Endothelial cell of umbilical vein (primary cell): ENCODE data around the gene NUDT8. TPM values are rescaled to one million over a fixed set of nuclear protein-coding genes. Genes with fewer than 3 reads are reported as not detected.
A peak's percentile ranks its signal among the peaks of the same experiment; 100 is the strongest.

Experiments
- BruUV-seq: library from RNA; stranded (reverse); fragments of 400-500 nt; replicated peaks from 2 replicates; lab custom pipeline; 2021; lab: Mats Ljungman, UMichigan
- CTCF ChIA-PET: fragments of 300-600, 350-600 bp; sonication (Branson Sonifier 250); formaldehyde crosslinking; loops from one replicate; lab custom pipeline; 2021; ENCODE audit warnings: antibody characterized with exemption, inconsistent platforms; lab: Charles Lee
- POLR2A ChIA-PET: fragments of 300-600, 350-600 bp; sonication (Branson Sonifier 250); formaldehyde crosslinking; loops from one replicate; lab custom pipeline; 2021; ENCODE audit warnings: antibody characterized with exemption, inconsistent platforms; lab: Charles Lee
- DNase-seq: peaks from one replicate; pipeline ENCODE4 v3.0.0-alpha.2; 2011; ENCODE audit warnings: low read depth, low spot score
- FAIRE-seq: peaks from 2 replicates; lab custom pipeline; 2011; peaks lifted over from hg19 to GRCh38; lab: Jason Lieb, UNC
- H2AFZ ChIP-seq: 2 replicates; pipeline ENCODE4 v1.6.0; 2012; ENCODE audit warnings: low read depth, low read length, control low read depth, inconsistent platforms
- H3K27ac ChIP-seq: 2 replicates; pipeline ENCODE4 v1.5.1; 2011; ENCODE audit warnings: low read depth, mild to moderate bottlenecking, control low read depth, low read length, moderate library complexity; ENCODE audit not compliant: insufficient read depth
- H3K27me3 ChIP-seq, 2 experiments: 2 replicates each; pipeline versions ENCODE4 v1.6.0 to v1.6.1; 2011; ENCODE audit warnings: low read length in 2 of 2, mixed read lengths in 1 of 2; ENCODE audit not compliant: control insufficient read depth in 2 of 2, insufficient read depth in 2 of 2
- H3K36me3 ChIP-seq, 2 experiments: 2 replicates in 1 of 2; 3 replicates in 1 of 2; pipeline ENCODE4 v1.5.1; 2011; ENCODE audit warnings: low read length in 2 of 2, mild to moderate bottlenecking in 1 of 2, moderate library complexity in 1 of 2; ENCODE audit not compliant: control insufficient read depth in 2 of 2, insufficient read depth in 2 of 2; ENCODE audit errors: extremely low read depth in 1 of 2
- H3K4me1 ChIP-seq: 3 replicates; pipeline ENCODE4 v1.5.1; 2011; ENCODE audit warnings: mild to moderate bottlenecking, low read length; ENCODE audit not compliant: control insufficient read depth, insufficient read depth; ENCODE audit errors: extremely low read depth
- H3K4me2 ChIP-seq: 2 replicates; pipeline ENCODE4 v1.6.1; 2011; ENCODE audit warnings: low read length, control low read depth, mixed read lengths; ENCODE audit not compliant: insufficient read depth
- H3K4me3 ChIP-seq, 3 experiments: fragments of 200-600 bp in 1 of 3; sonication (generic), shearing (Covaris generic) in 1 of 3; replicated peaks in 1 of 3; 2 replicates each; pipeline ENCODE4 v1.5.1; 2011 to 2016; ENCODE audit warnings: control low read depth in 3 of 3, low read length in 3 of 3, mild to moderate bottlenecking in 2 of 3, inconsistent platforms in 1 of 3, low read depth in 1 of 3, moderate library complexity in 1 of 3; ENCODE audit not compliant: insufficient read depth in 1 of 3
- H3K79me2 ChIP-seq: 2 replicates; pipeline ENCODE4 v1.6.0; 2012; ENCODE audit warnings: low read length, inconsistent platforms; ENCODE audit not compliant: control insufficient read depth, insufficient read depth
- H3K9ac ChIP-seq: replicated peaks from 2 replicates; pipeline ENCODE3; 2011; ENCODE audit warnings: low read length, control low read depth; ENCODE audit not compliant: insufficient read depth; ENCODE audit errors: extremely low read depth
- H3K9me1 ChIP-seq: replicated peaks from 3 replicates; pipeline ENCODE4 v1.6.0; 2011; ENCODE audit warnings: mild to moderate bottlenecking, low read length; ENCODE audit not compliant: control insufficient read depth, insufficient read depth; ENCODE audit errors: extremely low read depth
- H3K9me3 ChIP-seq: replicated peaks from 2 replicates; pipeline ENCODE4 v1.5.1; 2012; ENCODE audit warnings: low read length, inconsistent platforms; ENCODE audit not compliant: control insufficient read depth, insufficient read depth
- H4K20me1 ChIP-seq: replicated peaks from 2 replicates; pipeline ENCODE3; 2011; ENCODE audit warnings: mild to moderate bottlenecking, low read length; ENCODE audit not compliant: control insufficient read depth, insufficient read depth; ENCODE audit errors: extremely low read depth
- EZH2 ChIP-seq: IDR thresholded peaks from 2 replicates; pipeline ENCODE4 v1.6.1; 2012; ENCODE audit warnings: borderline replicate concordance, low read depth, mild to moderate bottlenecking, moderate library complexity, low read length, inconsistent platforms; ENCODE audit not compliant: severe bottlenecking
- GATA2 ChIP-seq: IDR thresholded peaks from 2 replicates; pipeline ENCODE4 v1.7.0; 2011; ENCODE audit warnings: low read depth, mild to moderate bottlenecking, moderate library complexity, mixed read lengths, low read length; ENCODE audit not compliant: insufficient read length, insufficient read depth
- JUN ChIP-seq: IDR thresholded peaks from 2 replicates; pipeline ENCODE4 v1.6.1; 2011; ENCODE audit warnings: borderline replicate concordance, low read depth; ENCODE audit not compliant: insufficient read length, insufficient read depth
- MAX ChIP-seq: IDR thresholded peaks from 2 replicates; pipeline ENCODE4 v1.6.1; 2011; ENCODE audit not compliant: insufficient read depth, insufficient read length
- MYC ChIP-seq: IDR thresholded peaks from one replicate; pipeline ENCODE4 v1.6.1; 2011; ENCODE audit warnings: mild to moderate bottlenecking, low read depth, low read length
- POLR2A ChIP-seq: IDR thresholded peaks from 2 replicates; pipeline ENCODE4 v1.6.1; 2012; ENCODE audit warnings: low read depth, mild to moderate bottlenecking, control low read depth, low read length
- POLR2AphosphoS5 ChIP-seq: IDR thresholded peaks from 2 replicates; pipeline ENCODE4 v1.6.1; 2012; ENCODE audit warnings: low read depth, mild to moderate bottlenecking, control low read depth, low read length, moderate library complexity; ENCODE audit not compliant: insufficient read depth
- dilution Hi-C: fragments of 300-500 bp; cut with MboI; formaldehyde crosslinking; loops from one replicate; pipeline ENCODE4 v1.15.0; 2019; ENCODE audit warnings: low sequenced_read_pairs; ENCODE audit not compliant: extremely low pct_ligation_motif_present
- intact Hi-C: fragments of 100-400 bp; cut with micrococcal nuclease; formaldehyde crosslinking; loops from one replicate; pipeline ENCODE4 v1.10.0; 2022
- polyA plus RNA-seq, 4 experiments: library from polyadenylated mRNA; depleted of rRNA in 3 of 4; stranded (reverse) in 3 of 4; unstranded in 1 of 4; fragments of >200 nt; gene quantifications; 2 replicates each; pipeline versions ENCODE4 v1.2.1 to v1.2.3, GENCODE V29; 2011 to 2012; ENCODE audit warnings: missing spikeins in 1 of 4
- total RNA-seq: library from RNA; stranded (reverse); gene quantifications from 2 replicates; pipeline ENCODE4 v1.2.3, GENCODE V29; 2021

Gene NUDT8
- total and polyA plus RNA-seq, 2 donors (not counting 3 experiments of a cell fraction or from before 2014, with no cell fraction given): 14.1 to 20.4 TPM

GRCh38 chr11:67605231-67606011 lies 24.3 kb downstream of the NUDT8 start:
- H3K4me2 ChIP-seq: no peak overlapping the region
- H3K36me3 ChIP-seq: peaks cover 3 to 9% of the 10 kb centered on the region in 2 experiments
- ChIA-PET POLR2A (no interaction called here), CTCF (interaction anchor here (1.2 to 1.6 kb wide), 2 partner anchors 9 to 33 kb away, joined by 3 to 5 read pairs; no protein-coding TSS in a partner anchor)
- no peak for DNase-seq
- H4K20me1 ChIP-seq: no peaks in the 10 kb centered on the region
- no peak for FAIRE-seq
- dilution Hi-C loops (no loop called here), intact Hi-C loops (loop anchor here (1.0 to 2.0 kb wide), 4 partner anchors 22 to 97 kb away; partner anchors contain the start of genes CDK2AP2, GSTP1 and NUDT8)
- TF ChIP-seq MAX: no peak
- TF ChIP-seq MYC: no peak
- no peak for TF ChIP-seq EZH2
- no peak for TF ChIP-seq POLR2A
- TF ChIP-seq JUN: no peak
- TF ChIP-seq POLR2AphosphoS5: no peak
- TF ChIP-seq GATA2: no peak
- peaks cover 5 to 10% of the 10 kb centered on the region in 2 experiments for H3K27me3 ChIP-seq
- H3K79me2 ChIP-seq: peaks cover 11% of the 10 kb centered on the region
- H3K9me1 ChIP-seq: no peaks in the 10 kb centered on the region
- H3K27ac ChIP-seq: no peak overlapping the region
- H3K9me3 ChIP-seq: no peaks in the 10 kb centered on the region
- BruUV-seq: no TSS peak
- no peak overlapping the region for H3K9ac ChIP-seq
- no peak overlapping the region for H3K4me3 ChIP-seq
- H3K4me1 ChIP-seq: peaks cover 6% of the 10 kb centered on the region
- H2AFZ ChIP-seq: peak overlapping the region; percentile 33
